GM21526 (cell line): ENCODE data around the gene SLC10A4.
"Not testable (repeated sequence)": the region's sequence is repeated elsewhere in the genome, so short reads cannot be mapped to it uniquely, and the experiment has no call there.

Source experiments
- ATAC-seq: cut with Tn5 transposase; IDR thresholded peaks from one replicate; pipeline ENCODE4 v1.9.1; 2021; ENCODE audit warnings: moderate library complexity; ENCODE audit not compliant: unreplicated experiment, low FRiP score

Gene SLC10A4

GRCh38 chr4:48483006-48483776 lies at the start of gene SLC10A4:
Gene SLC10A4, plus strand, starts transcription at chr4:48483343. Its CDS starts 219 bp downstream, at chr4:48483562.
- no peak for ATAC-seq

DNA sequence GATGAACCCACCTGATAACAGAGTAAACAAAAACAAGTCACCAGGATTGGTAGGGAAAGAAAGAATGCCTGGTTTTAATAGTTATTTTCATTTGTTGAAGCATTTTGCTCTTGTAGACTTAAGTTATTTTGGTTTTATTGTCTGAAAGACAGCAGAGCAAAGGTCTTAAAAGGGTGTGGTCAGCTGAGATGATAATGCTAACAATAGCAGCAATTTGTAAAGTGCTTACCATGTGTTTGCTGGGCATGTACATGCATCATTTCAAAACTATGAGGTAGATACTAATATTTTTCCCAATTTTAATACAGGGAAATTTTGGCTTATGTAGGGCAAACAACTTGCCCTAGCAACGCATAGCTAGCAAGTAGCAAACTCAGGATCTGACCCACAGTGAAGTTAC lies 46.8 kb upstream of the SLC10A4 start:
- ATAC-seq, result no peak

DNA sequence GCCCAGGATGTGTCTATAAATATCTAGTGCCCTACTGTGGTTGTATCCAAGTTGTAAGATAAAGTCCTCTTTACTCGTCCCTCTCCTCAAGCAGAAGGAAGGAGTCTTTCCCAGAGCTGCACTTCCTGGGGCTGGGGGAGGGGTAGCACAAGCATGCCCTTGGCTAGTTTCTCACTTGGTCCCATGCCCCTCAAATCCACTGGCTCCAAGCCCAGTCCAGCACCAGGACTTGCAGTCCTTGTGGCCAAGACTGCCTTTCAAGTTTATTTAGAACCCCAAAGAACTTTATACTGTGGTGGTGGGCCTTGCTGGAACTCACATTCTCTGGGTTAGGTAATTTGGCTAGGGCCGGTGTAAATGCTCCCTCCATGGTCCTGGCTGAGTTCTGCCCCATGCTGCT lies 43.2 kb upstream of the SLC10A4 start:
- no peak for ATAC-seq

DNA sequence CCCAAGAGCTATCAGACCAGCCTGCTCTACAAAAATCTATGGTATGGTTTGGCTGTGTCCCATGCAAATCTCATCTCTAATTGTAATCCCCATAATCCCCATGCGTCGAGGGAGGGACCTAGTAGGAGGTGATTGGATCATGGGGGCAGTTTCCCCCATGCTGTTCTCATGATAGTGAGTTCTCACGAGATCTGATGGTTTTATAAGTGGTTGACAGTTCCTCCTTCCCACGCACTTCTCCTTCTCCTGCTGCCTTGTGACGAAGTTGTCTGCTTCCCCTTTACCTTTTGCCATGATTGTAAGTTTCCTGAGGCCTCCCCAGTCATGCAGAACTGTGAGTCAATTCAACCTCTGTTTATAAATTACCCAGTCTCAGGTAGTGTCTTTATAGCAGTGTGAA lies 42.2 kb upstream of the SLC10A4 start:
- ATAC-seq, result not testable (repeated sequence)

DNA sequence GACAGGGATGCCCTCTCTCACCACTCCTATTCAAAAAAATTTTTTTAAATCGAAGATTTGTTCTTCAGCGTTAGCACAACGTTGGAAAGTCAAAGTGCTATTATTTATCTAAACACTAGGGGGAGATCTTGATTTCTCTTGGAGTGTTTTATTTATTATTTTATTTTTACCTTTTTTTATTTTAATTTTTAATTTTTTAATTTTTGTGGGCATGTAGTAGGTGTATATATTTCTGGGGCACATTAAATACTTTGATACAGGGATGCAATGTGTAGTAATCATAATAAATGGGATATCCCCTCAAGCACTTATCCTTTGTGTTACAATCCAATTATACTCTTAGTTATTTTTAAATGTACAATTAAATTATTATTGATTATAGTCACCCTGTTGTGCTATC lies 37.4 kb upstream of the SLC10A4 start:
- ATAC-seq, result no peak

DNA sequence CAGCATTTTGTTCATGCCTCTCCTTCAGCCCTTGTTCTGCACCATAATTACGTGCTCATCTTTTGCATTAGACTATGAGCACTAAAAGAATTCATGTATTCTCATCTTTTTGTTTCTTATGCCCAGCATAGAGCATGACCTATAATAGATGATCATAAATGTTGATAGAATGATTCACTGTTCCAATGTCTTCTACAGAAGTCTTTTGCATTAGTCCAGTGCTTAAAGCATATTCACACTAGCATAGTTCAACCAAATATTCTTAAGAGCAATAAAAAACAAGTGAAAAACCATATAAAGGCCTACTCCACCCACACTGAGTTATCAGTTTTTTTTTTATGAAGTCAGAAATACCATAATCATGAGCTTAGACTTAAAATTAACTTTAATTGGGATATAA lies 36.5 kb upstream of the SLC10A4 start:
- ATAC-seq, result no peak

GRCh38 chr4:48449151-48449550 lies 34.0 kb upstream of the SLC10A4 start:
- no peak for ATAC-seq

- ATAC-seq, result no peak
Measured at GRCh38 chr4:48450740-48451139, 32.4 kb upstream of the SLC10A4 start.

DNA sequence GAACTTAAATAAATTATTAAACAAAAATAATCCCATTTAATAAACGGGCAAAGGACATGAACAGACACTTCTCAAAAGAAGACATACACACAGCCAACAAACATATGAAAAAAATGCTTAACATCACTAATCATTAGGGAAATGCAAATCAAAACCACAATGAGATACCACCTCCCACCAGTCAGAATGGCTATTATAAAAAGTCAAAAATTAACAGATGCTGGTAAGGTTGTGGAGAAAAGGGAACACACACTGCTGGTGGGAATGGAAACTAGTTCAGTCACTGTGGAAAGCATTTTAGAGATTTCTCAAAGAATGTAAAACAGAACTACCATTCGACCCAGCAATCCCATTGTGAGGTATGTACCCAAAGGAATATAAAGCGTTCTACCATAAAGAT lies 31.5 kb upstream of the SLC10A4 start:
- ATAC-seq, result not testable (repeated sequence)

GRCh38 chr4:48454591-48454990 lies 28.6 kb upstream of the SLC10A4 start:
- no peak for ATAC-seq

DNA sequence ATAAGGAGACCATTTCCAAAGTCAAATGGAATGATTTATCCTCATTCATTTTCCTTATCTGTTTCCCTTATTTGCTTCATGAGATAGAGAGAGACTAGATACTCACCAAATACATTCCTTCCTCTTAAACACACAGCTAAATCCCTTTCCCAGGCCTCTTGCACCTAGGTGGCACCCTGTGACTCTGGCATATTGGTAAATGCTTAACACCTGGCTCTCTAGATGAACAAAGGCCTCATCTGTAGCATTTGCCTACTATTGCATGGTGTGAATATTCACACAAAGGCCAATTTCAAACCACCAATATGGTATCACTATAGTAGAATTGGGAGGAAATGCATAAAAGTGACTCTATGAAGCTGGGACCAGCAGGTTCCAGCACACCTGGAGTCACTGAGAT lies 22.1 kb upstream of the SLC10A4 start:
- ATAC-seq, result no peak

- no peak for ATAC-seq
Measured at GRCh38 chr4:48462363-48462762, 20.8 kb upstream of the SLC10A4 start.

- no peak for ATAC-seq
Measured at GRCh38 chr4:48467442-48467841, 15.7 kb upstream of the SLC10A4 start.

DNA sequence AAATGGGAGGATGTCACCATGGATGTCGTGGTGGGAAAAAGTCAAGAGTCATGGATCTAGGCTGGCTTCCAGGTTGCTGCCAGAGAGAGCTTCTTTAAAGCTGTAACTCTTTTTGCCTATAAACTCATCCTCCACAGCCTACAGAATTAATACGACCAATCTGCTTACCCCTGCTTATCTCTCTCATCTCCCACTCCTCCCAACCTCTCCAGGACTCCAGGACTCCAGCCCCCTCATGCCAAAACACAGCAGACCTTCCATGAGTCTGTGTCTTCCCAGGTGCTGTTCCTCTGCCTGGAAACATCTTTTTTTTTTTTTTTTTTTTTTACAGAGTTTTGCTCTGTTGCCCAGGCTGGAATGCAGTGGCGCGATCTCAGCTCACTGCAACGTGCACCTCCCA lies 15.3 kb upstream of the SLC10A4 start:
- no peak for ATAC-seq

DNA sequence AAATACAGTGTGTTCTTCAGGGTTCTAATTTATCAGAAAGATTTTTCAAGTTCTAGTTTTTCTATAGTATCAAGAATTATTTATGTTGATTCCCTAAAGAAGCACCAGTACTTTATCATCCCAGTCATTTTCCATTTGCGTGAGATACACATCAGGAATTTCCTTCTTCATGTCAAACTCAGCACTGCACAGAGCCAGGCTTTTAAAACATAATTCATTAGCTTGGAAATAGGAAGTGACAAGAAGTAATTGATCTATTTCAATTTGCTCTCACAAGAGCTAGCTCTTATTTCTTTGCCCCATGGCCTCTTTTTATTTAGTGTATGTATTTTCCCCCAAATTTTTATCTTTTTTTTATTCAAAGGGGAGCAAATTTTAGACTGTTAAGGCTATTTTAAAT lies 13.0 kb upstream of the SLC10A4 start:
- no peak for ATAC-seq

DNA sequence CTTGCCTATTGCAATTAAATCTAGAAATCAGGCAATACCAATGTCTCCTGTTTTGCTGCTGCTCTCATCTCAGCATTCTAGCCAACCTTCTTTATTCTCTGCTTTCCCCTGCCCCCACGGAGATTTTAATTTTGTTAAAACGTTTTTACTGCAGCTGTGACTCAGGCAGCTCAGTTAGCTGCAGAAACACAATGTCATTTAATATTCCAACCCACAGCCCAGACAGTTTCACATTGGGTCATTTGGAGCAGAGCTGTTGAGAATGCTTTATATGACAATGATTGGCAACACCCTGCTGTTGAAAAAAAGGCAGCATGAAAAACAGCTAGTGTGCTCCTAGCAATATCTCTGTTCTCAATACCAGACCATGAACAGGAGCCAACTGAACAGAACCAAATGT lies 12.6 kb upstream of the SLC10A4 start:
- no peak for ATAC-seq

GRCh38 chr4:48472794-48473193 lies 10.3 kb upstream of the SLC10A4 start:
- no peak for ATAC-seq

DNA sequence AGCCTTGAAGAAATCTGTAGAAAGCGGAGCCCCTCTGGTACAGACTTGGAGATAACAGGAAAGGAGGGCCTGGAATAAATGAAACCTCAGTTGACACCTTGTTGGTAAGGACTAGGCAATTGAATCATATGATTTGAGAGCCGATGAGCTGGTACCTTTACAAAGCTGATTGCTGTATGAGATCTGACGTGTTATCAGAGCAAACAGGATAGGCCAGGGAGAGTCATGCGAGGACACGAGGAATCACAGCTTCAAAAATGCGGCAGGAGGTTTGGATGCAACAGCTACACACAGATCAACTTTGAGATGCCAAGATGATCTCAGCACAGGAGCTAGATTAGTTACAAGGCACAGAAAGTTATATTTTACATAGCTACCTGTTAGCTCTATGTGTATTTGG lies 7.4 kb upstream of the SLC10A4 start:
- ATAC-seq, result no peak

- no peak for ATAC-seq
Measured at GRCh38 chr4:48478273-48478672, 4.9 kb upstream of the SLC10A4 start.

GRCh38 chr4:48481581-48481980 lies 1.6 kb upstream of the SLC10A4 start:
- ATAC-seq, result no peak

DNA sequence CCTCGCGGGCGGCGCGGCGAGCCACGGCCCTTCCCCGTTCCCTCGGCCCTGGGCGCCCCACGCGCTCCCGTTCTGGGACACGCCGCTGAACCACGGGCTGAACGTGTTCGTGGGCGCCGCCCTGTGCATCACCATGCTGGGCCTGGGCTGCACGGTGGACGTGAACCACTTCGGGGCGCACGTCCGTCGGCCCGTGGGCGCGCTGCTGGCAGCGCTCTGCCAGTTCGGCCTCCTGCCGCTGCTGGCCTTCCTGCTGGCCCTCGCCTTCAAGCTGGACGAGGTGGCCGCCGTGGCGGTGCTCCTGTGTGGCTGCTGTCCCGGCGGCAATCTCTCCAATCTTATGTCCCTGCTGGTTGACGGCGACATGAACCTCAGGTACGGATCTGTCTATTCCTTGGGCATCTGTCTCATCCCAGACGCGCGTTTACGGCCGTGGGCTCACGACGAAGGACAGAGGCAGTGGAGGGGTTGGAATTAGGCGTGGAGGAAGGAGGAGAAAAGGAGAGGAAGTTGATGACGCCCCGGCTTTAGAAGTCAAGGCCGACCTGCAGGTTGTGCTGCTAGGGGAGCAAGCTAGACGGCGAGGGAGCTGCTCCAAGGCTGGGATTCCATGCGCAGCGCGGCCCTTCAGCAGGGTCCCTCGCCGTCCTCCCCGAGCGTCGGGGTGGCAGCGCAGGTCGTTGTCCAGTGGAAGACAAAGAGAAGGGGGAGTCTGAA lies 792 bp downstream of the SLC10A4 start:
- no peak for ATAC-seq

GRCh38 chr4:48484494-48485168 lies 1.5 kb downstream of the SLC10A4 start:
- no peak for ATAC-seq
